ENCODE measurements around the gene GABBR1.

DNA sequence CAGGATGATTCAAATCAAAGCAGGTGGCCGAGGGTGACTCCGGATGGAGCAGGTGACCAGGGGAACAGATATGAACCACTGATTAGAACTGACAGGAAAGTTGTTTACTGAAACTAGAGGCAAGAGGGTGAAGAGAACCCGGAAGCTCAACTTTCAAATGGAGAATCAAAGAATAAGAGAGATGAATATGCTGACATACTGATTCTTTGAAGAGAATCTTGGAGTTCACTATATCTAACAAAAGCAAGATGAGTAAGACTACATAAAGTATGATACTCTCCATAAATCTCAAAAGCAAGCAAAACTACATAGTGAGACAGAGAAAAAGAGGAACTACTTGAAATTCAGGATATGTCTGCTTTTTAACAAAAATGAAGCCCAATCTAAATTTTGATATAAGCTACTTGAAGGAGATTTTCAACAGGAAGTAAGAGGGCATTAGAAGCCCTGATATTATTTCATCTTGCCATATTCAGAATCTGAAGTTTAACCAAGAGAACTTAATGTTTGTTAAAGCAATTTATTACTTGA, 69.5 kb downstream of the GABBR1 start:
- TF ChIP-seq EZH2 (IDR thresholded peaks at IDR 0.05) (no peak), POLR2AphosphoS5 (IDR thresholded peaks at IDR 0.05; ENCODE audit: borderline replicate concordance, low read depth, low read length) (no peak), FOXP2 (optimal IDR thresholded peaks at IDR 0.05; ENCODE audit: control extremely low read depth, extremely low read length, insufficient read depth) (no peak)

All from SK-N-MC (cell line).